ENCODE results near the gene IFI27. TPM values are rescaled to one million over a fixed set of nuclear protein-coding genes. Genes with fewer than 3 reads are reported as not detected.
A peak's percentile ranks its signal among the peaks of the same experiment; 100 is the strongest.
"Not testable (repeated sequence)": the region's sequence is repeated elsewhere in the genome, so short reads cannot be mapped to it uniquely, and the experiment has no call there.

The IFI27 gene
- total RNA-seq (2014; rRNA removed; shearing (Covaris generic)): 0.55 and 0.81 TPM in 2 replicates

- no peaks in the 10 kb centered on the region for H3K4me1 ChIP-seq
- H3K36me3 ChIP-seq: no peaks in the 10 kb centered on the region
- H3K9me3 ChIP-seq (replicated peaks): no peaks in the 10 kb centered on the region
- no peak within 1 kb of the TSS for H3K4me3 ChIP-seq
- H3K27me3 ChIP-seq: no peaks in the 10 kb centered on the region; the same call in 1 of the 2 replicates
- no peak for DNase-seq
- no peak within 1 kb of the TSS for H3K27ac ChIP-seq
Observed at GRCh38 chr14:94110552-94111181, at the start of gene IFI27. Gene IFI27, plus strand, starts transcription at chr14:94110736.

- no peak overlapping the region for H3K4me3 ChIP-seq
- no peak overlapping the region for H3K27ac ChIP-seq
- no peaks in the 10 kb centered on the region for H3K27me3 ChIP-seq
- no peak for DNase-seq
- H3K4me1 ChIP-seq: no peaks in the 10 kb centered on the region
- H3K36me3 ChIP-seq: peaks cover 46% of the 10 kb centered on the region
- H3K9me3 ChIP-seq (replicated peaks): peaks cover 5% of the 10 kb centered on the region
Observed at GRCh38 chr14:94062344-94062940, 48.1 kb upstream of the IFI27 start.

- peaks cover 15% of the 10 kb centered on the region; the same call in 1 of the 2 replicates for H3K36me3 ChIP-seq
- DNase-seq: no peak
- H3K9me3 ChIP-seq (replicated peaks): peaks cover 9% of the 10 kb centered on the region
- H3K4me1 ChIP-seq: no peaks in the 10 kb centered on the region
- H3K27me3 ChIP-seq: no peaks in the 10 kb centered on the region
- H3K4me3 ChIP-seq: no peak overlapping the region
- H3K27ac ChIP-seq: no peak overlapping the region
Observed at GRCh38 chr14:94066089-94066676, 44.4 kb upstream of the IFI27 start.

- not testable (repeated sequence) for H3K4me1 ChIP-seq, DNase-seq, H3K27me3 ChIP-seq, H3K27ac ChIP-seq, H3K4me3 ChIP-seq
- Histone ChIP-seq H3K36me3 (peaks cover 42% of the 10 kb centered on the region), H3K9me3 (replicated peaks) (peaks cover 25% of the 10 kb centered on the region)
Observed at GRCh38 chr14:94072076-94072475, 38.5 kb upstream of the IFI27 start.

- peaks cover 64% of the 10 kb centered on the region for H3K36me3 ChIP-seq
- H3K4me3 ChIP-seq: no peak overlapping the region
- DNase-seq: no peak
- H3K27ac ChIP-seq: no peak overlapping the region
- no peaks in the 10 kb centered on the region for H3K27me3 ChIP-seq
- H3K4me1 ChIP-seq: peaks cover 2% of the 10 kb centered on the region
- H3K9me3 ChIP-seq (replicated peaks): peaks cover 20% of the 10 kb centered on the region
Observed at GRCh38 chr14:94074534-94074933, 36.0 kb upstream of the IFI27 start.

GRCh38 chr14:94075008-94075407 is 35.5 kb upstream of the IFI27 start:
- peaks cover 6% of the 10 kb centered on the region for H3K4me1 ChIP-seq
- no peak overlapping the region for H3K27ac ChIP-seq
- no peak overlapping the region for H3K4me3 ChIP-seq
- peaks cover 65% of the 10 kb centered on the region for H3K36me3 ChIP-seq
- no peaks in the 10 kb centered on the region for H3K27me3 ChIP-seq
- no peak for DNase-seq
- peaks cover 20% of the 10 kb centered on the region for H3K9me3 ChIP-seq (replicated peaks)

- Histone ChIP-seq H3K27me3 (no peaks in the 10 kb centered on the region), H3K36me3 (peaks cover 58% of the 10 kb centered on the region), H3K4me3 (no peak overlapping the region)
Observed at GRCh38 chr14:94077111-94077821, 33.3 kb upstream of the IFI27 start.

GRCh38 chr14:94077823-94078222 is 32.7 kb upstream of the IFI27 start:
- Histone ChIP-seq H3K4me3 (no peak overlapping the region), H3K4me1 (peaks cover 6% of the 10 kb centered on the region), H3K27me3 (no peaks in the 10 kb centered on the region), H3K36me3 (peaks cover 55% of the 10 kb centered on the region), H3K27ac (no peak overlapping the region), H3K9me3 (replicated peaks) (peaks cover 20% of the 10 kb centered on the region)
- DNase-seq: no peak

More at GRCh38 chr14:94077111-94077821, 33.3 kb upstream of the IFI27 start:
- no peak for DNase-seq
- H3K4me1 ChIP-seq: peaks cover 6% of the 10 kb centered on the region
- peaks cover 20% of the 10 kb centered on the region for H3K9me3 ChIP-seq (replicated peaks)
- no peak overlapping the region for H3K27ac ChIP-seq

- peak; percentile 51 to 75 for DNase-seq
- H3K36me3 ChIP-seq: peaks cover 41% of the 10 kb centered on the region
- H3K27ac ChIP-seq: peak overlapping the region; percentile 86
Observed at GRCh38 chr14:94079891-94080620, 30.5 kb upstream of the IFI27 start.

GRCh38 chr14:94080621-94081385 is 29.7 kb upstream of the IFI27 start, which contains the start of the genes DDX24 and IFI27L1:
Gene DDX24, minus strand, starts transcription at chr14:94081202. Its CDS starts 1,460 bp downstream, at chr14:94079742.
Gene IFI27L1, plus strand, starts transcription at chr14:94081310. Its CDS starts 15,628 bp downstream, at chr14:94096938.
- H3K36me3 ChIP-seq: peaks cover 33% of the 10 kb centered on the region
- no peaks in the 10 kb centered on the region for H3K27me3 ChIP-seq
- peak within 1 kb of the TSS; percentile 92 for H3K4me3 ChIP-seq
- peak within 1 kb of the TSS; percentile 86 for H3K27ac ChIP-seq
- H3K4me1 ChIP-seq: peaks cover 6% of the 10 kb centered on the region
- peak; percentile 93 for DNase-seq
- H3K9me3 ChIP-seq (replicated peaks): peaks cover 7% of the 10 kb centered on the region; the same call in 1 of the 2 replicates

More at GRCh38 chr14:94079891-94080620, 30.5 kb upstream of the IFI27 start:
- Histone ChIP-seq H3K4me1 (peaks cover 6% of the 10 kb centered on the region), H3K27me3 (no peaks in the 10 kb centered on the region), H3K9me3 (replicated peaks) (peaks cover 12% of the 10 kb centered on the region; the same call in 1 of the 2 replicates), H3K4me3 (peak overlapping the region; percentile 92)

GRCh38 chr14:94081386-94081820 is 29.1 kb upstream of the IFI27 start:
- H3K36me3 ChIP-seq: peaks cover 27% of the 10 kb centered on the region
- no peak for DNase-seq
- 0 out of 2 replicates have a peak, but pooled peaks cover 4% of the 10 kb centered on the region for H3K9me3 ChIP-seq (replicated peaks)
- H3K27me3 ChIP-seq: no peaks in the 10 kb centered on the region
- H3K27ac ChIP-seq: peak overlapping the region; percentile 86
- peaks cover 6% of the 10 kb centered on the region for H3K4me1 ChIP-seq
- peak overlapping the region; percentile 92 for H3K4me3 ChIP-seq

GRCh38 chr14:94087891-94088290 is 22.6 kb upstream of the IFI27 start:
- Histone ChIP-seq H3K27ac (no peak overlapping the region), H3K36me3 (no peaks in the 10 kb centered on the region), H3K27me3 (no peaks in the 10 kb centered on the region), H3K9me3 (replicated peaks) (no peaks in the 10 kb centered on the region), H3K4me3 (no peak overlapping the region), H3K4me1 (no peaks in the 10 kb centered on the region)
- DNase-seq: no peak

GRCh38 chr14:94088516-94088915 is 22.0 kb upstream of the IFI27 start:
- no peaks in the 10 kb centered on the region for H3K4me1 ChIP-seq
- no peak overlapping the region for H3K4me3 ChIP-seq
- no peaks in the 10 kb centered on the region for H3K9me3 ChIP-seq (replicated peaks)
- no peaks in the 10 kb centered on the region for H3K36me3 ChIP-seq
- H3K27ac ChIP-seq: no peak overlapping the region
- H3K27me3 ChIP-seq: no peaks in the 10 kb centered on the region
- no peak for DNase-seq

Measured in SJCRH30 (cell line).